PC-3 (cell line): ENCODE measurements around the gene CTXN2.

Experiments
- CTCF ChIP-seq: fragments of 300-600 bp; sonication (generic); conservative IDR thresholded peaks from 2 replicates; pipeline ENCODE4 v1.5.1; 2017; ENCODE audit warnings: antibody characterized with exemption, low read depth, mild to moderate bottlenecking, low read length
- EZH2 ChIP-seq: fragments of 300-600 bp; sonication (generic); IDR thresholded peaks from one replicate; pipeline ENCODE4 v1.6.1; 2017; ENCODE audit warnings: antibody characterized with exemption, mild to moderate bottlenecking, low read length; ENCODE audit not compliant: unreplicated experiment
- EZH2phosphoT487 ChIP-seq: fragments of 300-600 bp; sonication (generic); IDR thresholded peaks from 2 replicates; pipeline ENCODE4 v1.6.1; 2018; ENCODE audit warnings: mild to moderate bottlenecking, antibody characterized with exemption, low read length, borderline replicate concordance

GRCh38 chr15:48233246-48233645 is 41.8 kb downstream of the CTXN2 start:
- TF ChIP-seq CTCF (no peak), EZH2phosphoT487 (no peak), EZH2 (no peak)
